WI38 (cell line): Measurements from ENCODE around the gene KDM6A.
A peak's percentile ranks its signal among the peaks of the same experiment; 100 is the strongest.
"Not testable (repeated sequence)": the region's sequence is repeated elsewhere in the genome, so short reads cannot be mapped to it uniquely, and the experiment has no call there.

Source experiments
- H3K4me3 ChIP-seq: 2 replicates; pipeline ENCODE4 v1.5.1; 2011; ENCODE audit warnings: low read depth, mild to moderate bottlenecking, control low read depth, low read length
- CTCF ChIP-seq: IDR thresholded peaks from 2 replicates; pipeline ENCODE4 v1.5.1; 2012; ENCODE audit warnings: low read depth, mild to moderate bottlenecking, control low read depth, low read length

Gene KDM6A

DNA sequence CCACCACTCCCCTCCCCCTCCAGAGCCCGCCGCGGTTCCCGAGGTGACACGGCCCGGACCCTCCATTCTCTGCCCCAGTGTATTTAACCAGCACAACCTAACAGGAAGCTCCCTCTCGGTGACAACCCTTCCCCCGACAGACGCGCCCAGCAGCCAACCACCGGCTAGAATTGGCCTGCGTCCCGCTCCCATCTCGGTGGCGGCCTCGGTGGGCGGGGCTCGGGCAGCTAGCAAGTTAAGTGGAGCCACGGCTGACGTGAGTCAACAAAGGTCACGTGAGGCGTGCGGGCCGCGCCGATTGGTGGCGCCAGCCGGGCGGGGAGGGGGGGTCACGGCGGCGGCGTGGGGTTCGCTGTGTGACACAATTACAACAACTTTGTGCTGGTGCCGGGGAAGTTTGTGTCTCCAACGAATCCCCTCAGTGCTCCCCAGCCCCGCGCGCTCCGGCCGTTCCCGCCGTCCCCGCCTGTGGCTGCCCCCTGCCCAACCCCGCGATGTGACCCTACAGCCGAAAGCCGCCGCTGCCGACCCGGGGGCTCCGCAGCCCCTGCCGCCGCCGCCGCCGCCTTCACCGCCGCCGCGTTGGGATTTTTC lies at the start of gene KDM6A:
Gene KDM6A (plus strand): TSS at position 368 of the 594 bp plus-strand sequence. CDS start 364 bp downstream, outside the sequence.
- no peak for TF ChIP-seq CTCF
- peak within 1 kb of the TSS; percentile 93 for H3K4me3 ChIP-seq

DNA sequence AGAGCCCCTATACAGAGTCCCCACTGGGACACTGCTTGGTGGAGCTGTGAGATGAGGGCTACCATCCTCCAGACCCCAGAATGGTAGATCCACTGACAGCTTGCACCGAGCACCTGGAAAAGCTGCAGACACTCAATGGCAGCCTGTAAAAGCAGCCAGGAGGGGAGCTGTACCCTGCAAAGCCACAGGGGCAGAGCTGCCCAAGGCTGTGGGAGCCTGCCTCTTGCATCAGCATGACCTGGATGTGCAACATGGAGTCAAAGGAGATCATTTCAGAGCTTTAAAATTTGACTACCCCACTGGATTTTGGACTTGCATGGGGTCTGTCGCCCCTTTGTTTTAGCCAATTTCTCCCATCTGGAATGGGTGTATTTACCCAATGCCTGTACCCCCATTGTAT lies 49.8 kb upstream of the KDM6A start:
- H3K4me3 ChIP-seq = not testable (repeated sequence)

DNA sequence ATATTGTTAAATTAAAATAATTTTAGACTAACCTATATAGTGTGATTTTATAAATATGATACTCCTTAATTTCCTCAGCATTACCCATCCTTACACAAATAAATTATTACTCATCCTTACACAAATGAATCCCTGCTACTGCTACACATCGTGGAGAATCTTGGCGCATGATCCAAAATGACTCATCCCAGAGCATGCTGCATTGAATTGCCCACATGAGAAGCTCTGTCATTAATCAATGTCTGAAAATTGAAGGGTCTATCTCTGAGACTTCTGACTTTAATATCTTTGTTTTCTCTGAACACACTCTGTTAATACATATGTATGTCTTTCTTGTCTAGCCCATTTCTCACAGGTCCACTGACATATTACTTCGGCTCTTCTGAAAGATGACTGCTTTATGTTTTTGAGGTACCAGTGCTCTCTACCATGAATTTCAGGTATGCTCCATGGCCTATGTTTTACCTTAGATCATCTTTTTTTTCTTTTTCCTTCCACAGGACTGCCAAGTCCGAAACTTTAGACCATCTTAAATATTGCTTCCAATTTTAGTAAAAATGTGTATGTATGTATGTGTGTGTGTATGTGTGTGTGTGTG lies 44.9 kb upstream of the KDM6A start:
- no peak overlapping the region for H3K4me3 ChIP-seq
- no peak for TF ChIP-seq CTCF

- TF ChIP-seq CTCF = no peak
- H3K4me3 ChIP-seq = no peak overlapping the region
Observed at GRCh38 chrX:44829832-44830231, 43.2 kb upstream of the KDM6A start.

DNA sequence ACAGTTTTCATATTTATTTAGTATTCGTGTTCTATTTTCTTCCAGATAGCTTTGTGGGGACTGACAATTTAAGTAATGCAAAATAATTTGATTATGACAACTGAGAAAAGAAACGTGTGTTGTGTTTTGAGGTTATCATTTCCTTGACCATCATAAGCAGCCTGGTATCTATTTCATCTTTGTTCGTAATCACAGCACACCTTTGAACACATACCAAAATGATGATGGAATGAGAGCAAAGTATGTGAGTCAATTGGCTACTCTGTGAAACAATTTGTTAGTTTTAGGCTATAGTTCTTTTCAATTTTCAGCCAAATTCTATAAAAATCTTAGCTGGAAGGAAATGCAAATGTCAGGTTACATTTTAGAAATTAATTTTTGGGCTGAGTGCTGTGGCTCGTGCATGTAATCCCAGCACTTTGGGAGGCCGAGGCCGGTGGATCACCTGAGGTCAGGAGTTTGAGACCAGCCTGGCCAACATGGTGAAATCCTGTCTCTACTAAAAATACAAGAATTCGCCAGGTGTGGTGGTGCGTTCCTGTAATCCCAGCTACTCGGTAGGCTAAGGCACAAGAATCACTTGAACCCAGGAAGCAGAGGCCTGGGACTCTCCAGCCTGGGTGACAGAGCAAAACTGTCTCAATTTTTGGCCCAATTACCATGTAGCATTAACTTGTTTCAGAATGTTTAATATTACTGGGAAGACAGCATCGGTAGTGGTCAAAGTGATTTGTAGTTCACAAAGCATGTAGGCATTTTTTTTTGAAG lies 30.3 kb upstream of the KDM6A start:
- H3K4me3 ChIP-seq = no peak overlapping the region
- no peak for TF ChIP-seq CTCF

DNA sequence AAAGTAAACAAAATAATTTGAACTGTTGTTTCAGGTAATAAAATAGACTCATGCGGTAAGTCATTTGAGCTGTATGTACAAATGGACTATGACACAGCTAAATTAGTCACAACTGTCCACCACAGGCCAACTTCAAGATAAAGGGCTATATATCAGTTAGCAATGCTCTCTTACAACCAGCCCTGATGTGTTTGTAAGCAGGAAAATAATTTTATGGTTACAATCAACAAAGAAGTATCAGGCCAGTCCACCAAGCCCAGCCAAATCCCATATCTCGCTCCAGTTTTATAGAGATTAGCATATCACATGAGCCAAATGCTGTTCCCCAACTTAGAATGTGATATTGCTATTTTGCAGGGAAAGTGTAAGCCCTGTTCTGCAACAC lies 29.7 kb upstream of the KDM6A start:
- no peak overlapping the region for H3K4me3 ChIP-seq
- no peak for TF ChIP-seq CTCF

- no peak for TF ChIP-seq CTCF
- no peak within 1 kb of the TSS for H3K4me3 ChIP-seq
Observed at GRCh38 chrX:44843753-44844152, 29.2 kb upstream of the KDM6A start, which contains the start of gene DUSP21. TSS of gene DUSP21 (plus strand) at chrX:44844021. CDS start at chrX:44844133, 112 bp downstream.
